ENCODE data around the gene TTC38. TPM values are rescaled to one million over a fixed set of nuclear protein-coding genes. Genes with fewer than 3 reads are reported as not detected.

Gene TTC38
- polyA plus RNA-seq, 1 donor from 2014 or later: 1.4 TPM

DNA sequence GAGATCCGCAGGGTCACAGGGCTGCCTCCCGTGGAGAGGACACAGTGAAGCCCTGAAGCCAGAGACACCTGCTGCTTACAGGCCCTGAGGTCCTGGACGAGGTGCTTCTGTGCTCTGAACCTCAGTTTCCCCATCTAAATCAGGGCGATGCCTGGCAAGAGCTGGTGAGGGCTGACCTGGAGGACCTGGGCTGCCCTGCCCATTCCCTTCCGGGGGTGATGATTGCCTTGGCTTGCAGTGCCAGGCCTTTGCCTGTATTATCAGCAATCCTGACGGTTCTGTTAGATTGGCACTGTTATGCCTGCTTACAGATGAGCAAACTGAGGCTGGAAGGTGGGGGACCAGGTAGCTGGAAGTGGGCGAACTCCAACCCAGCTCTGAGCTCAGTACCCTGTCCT lies 21.0 kb downstream of the TTC38 start:
- H4K20me1 ChIP-seq (ENCODE audit: insufficient read depth): no peaks in the 10 kb centered on the region
- no peaks in the 10 kb centered on the region for H3K79me2 ChIP-seq (replicated peaks; ENCODE audit: insufficient read depth, low read length)
- TF ChIP-seq SMC3 (conservative IDR thresholded peaks at IDR 0.05; ENCODE audit: poor library complexity) (no peak), EP300 (conservative IDR thresholded peaks at IDR 0.05; ENCODE audit: poor library complexity, severe bottlenecking) (no peak), POLR2AphosphoS5 (IDR thresholded peaks at IDR 0.05) (no peak)
- TF ChIP-seq, protein P1, sequence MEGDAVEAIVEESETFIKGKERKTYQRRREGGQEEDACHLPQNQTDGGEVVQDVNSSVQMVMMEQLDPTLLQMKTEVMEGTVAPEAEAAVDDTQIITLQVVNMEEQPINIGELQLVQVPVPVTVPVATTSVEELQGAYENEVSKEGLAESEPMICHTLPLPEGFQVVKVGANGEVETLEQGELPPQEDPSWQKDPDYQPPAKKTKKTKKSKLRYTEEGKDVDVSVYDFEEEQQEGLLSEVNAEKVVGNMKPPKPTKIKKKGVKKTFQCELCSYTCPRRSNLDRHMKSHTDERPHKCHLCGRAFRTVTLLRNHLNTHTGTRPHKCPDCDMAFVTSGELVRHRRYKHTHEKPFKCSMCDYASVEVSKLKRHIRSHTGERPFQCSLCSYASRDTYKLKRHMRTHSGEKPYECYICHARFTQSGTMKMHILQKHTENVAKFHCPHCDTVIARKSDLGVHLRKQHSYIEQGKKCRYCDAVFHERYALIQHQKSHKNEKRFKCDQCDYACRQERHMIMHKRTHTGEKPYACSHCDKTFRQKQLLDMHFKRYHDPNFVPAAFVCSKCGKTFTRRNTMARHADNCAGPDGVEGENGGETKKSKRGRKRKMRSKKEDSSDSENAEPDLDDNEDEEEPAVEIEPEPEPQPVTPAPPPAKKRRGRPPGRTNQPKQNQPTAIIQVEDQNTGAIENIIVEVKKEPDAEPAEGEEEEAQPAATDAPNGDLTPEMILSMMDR (IDR thresholded peaks at IDR 0.05; ENCODE audit: poor library complexity, severe bottlenecking): no peak
- TF ChIP-seq, protein P2, sequence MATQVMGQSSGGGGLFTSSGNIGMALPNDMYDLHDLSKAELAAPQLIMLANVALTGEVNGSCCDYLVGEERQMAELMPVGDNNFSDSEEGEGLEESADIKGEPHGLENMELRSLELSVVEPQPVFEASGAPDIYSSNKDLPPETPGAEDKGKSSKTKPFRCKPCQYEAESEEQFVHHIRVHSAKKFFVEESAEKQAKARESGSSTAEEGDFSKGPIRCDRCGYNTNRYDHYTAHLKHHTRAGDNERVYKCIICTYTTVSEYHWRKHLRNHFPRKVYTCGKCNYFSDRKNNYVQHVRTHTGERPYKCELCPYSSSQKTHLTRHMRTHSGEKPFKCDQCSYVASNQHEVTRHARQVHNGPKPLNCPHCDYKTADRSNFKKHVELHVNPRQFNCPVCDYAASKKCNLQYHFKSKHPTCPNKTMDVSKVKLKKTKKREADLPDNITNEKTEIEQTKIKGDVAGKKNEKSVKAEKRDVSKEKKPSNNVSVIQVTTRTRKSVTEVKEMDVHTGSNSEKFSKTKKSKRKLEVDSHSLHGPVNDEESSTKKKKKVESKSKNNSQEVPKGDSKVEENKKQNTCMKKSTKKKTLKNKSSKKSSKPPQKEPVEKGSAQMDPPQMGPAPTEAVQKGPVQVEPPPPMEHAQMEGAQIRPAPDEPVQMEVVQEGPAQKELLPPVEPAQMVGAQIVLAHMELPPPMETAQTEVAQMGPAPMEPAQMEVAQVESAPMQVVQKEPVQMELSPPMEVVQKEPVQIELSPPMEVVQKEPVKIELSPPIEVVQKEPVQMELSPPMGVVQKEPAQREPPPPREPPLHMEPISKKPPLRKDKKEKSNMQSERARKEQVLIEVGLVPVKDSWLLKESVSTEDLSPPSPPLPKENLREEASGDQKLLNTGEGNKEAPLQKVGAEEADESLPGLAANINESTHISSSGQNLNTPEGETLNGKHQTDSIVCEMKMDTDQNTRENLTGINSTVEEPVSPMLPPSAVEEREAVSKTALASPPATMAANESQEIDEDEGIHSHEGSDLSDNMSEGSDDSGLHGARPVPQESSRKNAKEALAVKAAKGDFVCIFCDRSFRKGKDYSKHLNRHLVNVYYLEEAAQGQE (IDR thresholded peaks at IDR 0.05; ENCODE audit: borderline replicate concordance): no peak
- no peak overlapping the region for H3K27ac ChIP-seq (ENCODE audit: low read length)
- no peaks in the 10 kb centered on the region for H3F3A ChIP-seq (ENCODE audit: insufficient read depth, low read length, poor library complexity, severe bottlenecking)
- H3K9me3 ChIP-seq (ENCODE audit: low read length): no peaks in the 10 kb centered on the region
- no peak overlapping the region for H3K4me3 ChIP-seq (ENCODE audit: low read length)
- H3K9ac ChIP-seq (ENCODE audit: low read length): no peak overlapping the region
- H3K9me2 ChIP-seq (ENCODE audit: insufficient read depth, low read length): no peaks in the 10 kb centered on the region
- no peak overlapping the region for H2AFZ ChIP-seq (ENCODE audit: low read depth, low read length)
- no peak overlapping the region for H3K4me2 ChIP-seq (ENCODE audit: low read length)
- H3K27me3 ChIP-seq (ENCODE audit: insufficient read depth, low read depth, low read length): no peaks in the 10 kb centered on the region
- H3K36me3 ChIP-seq (ENCODE audit: insufficient read depth, low read length): no peaks in the 10 kb centered on the region

DNA sequence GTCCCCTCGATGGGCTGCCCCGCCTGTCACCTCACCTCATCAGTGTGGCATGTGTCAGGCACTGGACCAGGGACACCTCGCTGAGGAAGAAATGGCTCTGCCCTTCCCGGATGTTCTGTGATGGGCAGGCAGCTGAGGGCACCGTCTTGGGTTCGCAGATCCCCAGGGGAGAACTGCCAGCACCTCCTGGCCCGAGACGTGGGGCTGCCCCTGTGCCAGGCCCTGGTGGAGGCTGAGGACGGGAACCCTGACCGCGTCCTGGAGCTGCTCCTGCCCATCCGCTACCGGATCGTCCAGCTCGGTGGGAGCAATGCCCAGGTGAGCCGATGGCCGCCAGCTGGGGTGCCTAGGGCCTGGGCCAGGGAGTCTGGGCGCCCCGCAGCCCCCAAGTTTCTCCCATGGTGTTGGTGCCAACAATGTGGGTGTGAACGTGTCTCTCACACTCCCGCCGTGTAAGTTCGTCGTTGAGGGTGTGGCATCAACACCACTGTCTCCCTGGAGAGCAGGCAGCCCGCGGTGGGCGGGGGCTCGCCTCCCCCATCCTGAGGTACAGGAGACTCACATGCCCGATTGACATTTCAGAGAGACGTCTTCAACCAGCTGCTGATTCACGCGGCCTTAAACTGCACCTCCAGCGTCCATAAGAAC lies 21.6 kb downstream of the TTC38 start:
- Histone ChIP-seq H4K20me1 (ENCODE audit: insufficient read depth) (no peaks in the 10 kb centered on the region), H3F3A (ENCODE audit: insufficient read depth, low read length, poor library complexity, severe bottlenecking) (no peaks in the 10 kb centered on the region), H3K27me3 (ENCODE audit: insufficient read depth, low read depth, low read length) (no peaks in the 10 kb centered on the region), H2AFZ (ENCODE audit: low read depth, low read length) (no peak overlapping the region), H3K36me3 (ENCODE audit: insufficient read depth, low read length) (no peaks in the 10 kb centered on the region), H3K4me2 (ENCODE audit: low read length) (no peak overlapping the region), H3K79me2 (replicated peaks; ENCODE audit: insufficient read depth, low read length) (no peaks in the 10 kb centered on the region), H3K9ac (ENCODE audit: low read length) (no peak overlapping the region), H3K9me3 (ENCODE audit: low read length) (no peaks in the 10 kb centered on the region), H3K27ac (ENCODE audit: low read length) (no peak overlapping the region), H3K9me2 (ENCODE audit: insufficient read depth, low read length) (no peaks in the 10 kb centered on the region), H3K4me3 (ENCODE audit: low read length) (no peak overlapping the region)
- TF ChIP-seq, protein P2 (IDR thresholded peaks at IDR 0.05; ENCODE audit: borderline replicate concordance): no peak
- no peak for TF ChIP-seq SMC3 (conservative IDR thresholded peaks at IDR 0.05; ENCODE audit: poor library complexity)
- TF ChIP-seq EZH2 (IDR thresholded peaks at IDR 0.05; ENCODE audit: borderline replicate concordance, insufficient read depth, low read length, poor library complexity, severe bottlenecking): no peak
- no peak for TF ChIP-seq EP300 (conservative IDR thresholded peaks at IDR 0.05; ENCODE audit: poor library complexity, severe bottlenecking)
- no peak for TF ChIP-seq RAD21 (conservative IDR thresholded peaks at IDR 0.05)
- TF ChIP-seq, protein P1 (IDR thresholded peaks at IDR 0.05; ENCODE audit: poor library complexity, severe bottlenecking): no peak
- no peak for TF ChIP-seq TAF1 (IDR thresholded peaks at IDR 0.05; ENCODE audit: low read depth)

Measured in neural cell (in vitro differentiated cells).